C4-2B (cell line): ENCODE results near the gene APCDD1.

ENCODE experiments used
- CTCF ChIP-seq: fragments of 450-650 bp; conservative IDR thresholded peaks from 2 replicates; pipeline ENCODE4 v1.5.1; 2017; ENCODE audit warnings: mild to moderate bottlenecking
- ZFX ChIP-seq: fragments of 450-650 bp; IDR thresholded peaks from 2 replicates; pipeline ENCODE4 v1.6.1; 2017

- no peak for TF ChIP-seq CTCF
- no peak for TF ChIP-seq ZFX
Observed at GRCh38 chr18:10419420-10420103, 34.9 kb upstream of the APCDD1 start.
